GM12873 (cell line): Measurements from ENCODE around the gene LINGO4.

ENCODE experiments used
- TF ChIP-seq, protein P1 (sequence below): IDR thresholded peaks from 2 replicates; pipeline ENCODE4 v1.5.1; 2012; ENCODE audit warnings: low read depth, mild to moderate bottlenecking, moderate library complexity, low read length, control low read depth; ENCODE audit not compliant: insufficient read depth; ENCODE audit errors: missing control alignments

LINGO4 gene, protein sequence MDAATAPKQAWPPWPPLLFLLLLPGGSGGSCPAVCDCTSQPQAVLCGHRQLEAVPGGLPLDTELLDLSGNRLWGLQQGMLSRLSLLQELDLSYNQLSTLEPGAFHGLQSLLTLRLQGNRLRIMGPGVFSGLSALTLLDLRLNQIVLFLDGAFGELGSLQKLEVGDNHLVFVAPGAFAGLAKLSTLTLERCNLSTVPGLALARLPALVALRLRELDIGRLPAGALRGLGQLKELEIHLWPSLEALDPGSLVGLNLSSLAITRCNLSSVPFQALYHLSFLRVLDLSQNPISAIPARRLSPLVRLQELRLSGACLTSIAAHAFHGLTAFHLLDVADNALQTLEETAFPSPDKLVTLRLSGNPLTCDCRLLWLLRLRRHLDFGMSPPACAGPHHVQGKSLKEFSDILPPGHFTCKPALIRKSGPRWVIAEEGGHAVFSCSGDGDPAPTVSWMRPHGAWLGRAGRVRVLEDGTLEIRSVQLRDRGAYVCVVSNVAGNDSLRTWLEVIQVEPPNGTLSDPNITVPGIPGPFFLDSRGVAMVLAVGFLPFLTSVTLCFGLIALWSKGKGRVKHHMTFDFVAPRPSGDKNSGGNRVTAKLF

DNA sequence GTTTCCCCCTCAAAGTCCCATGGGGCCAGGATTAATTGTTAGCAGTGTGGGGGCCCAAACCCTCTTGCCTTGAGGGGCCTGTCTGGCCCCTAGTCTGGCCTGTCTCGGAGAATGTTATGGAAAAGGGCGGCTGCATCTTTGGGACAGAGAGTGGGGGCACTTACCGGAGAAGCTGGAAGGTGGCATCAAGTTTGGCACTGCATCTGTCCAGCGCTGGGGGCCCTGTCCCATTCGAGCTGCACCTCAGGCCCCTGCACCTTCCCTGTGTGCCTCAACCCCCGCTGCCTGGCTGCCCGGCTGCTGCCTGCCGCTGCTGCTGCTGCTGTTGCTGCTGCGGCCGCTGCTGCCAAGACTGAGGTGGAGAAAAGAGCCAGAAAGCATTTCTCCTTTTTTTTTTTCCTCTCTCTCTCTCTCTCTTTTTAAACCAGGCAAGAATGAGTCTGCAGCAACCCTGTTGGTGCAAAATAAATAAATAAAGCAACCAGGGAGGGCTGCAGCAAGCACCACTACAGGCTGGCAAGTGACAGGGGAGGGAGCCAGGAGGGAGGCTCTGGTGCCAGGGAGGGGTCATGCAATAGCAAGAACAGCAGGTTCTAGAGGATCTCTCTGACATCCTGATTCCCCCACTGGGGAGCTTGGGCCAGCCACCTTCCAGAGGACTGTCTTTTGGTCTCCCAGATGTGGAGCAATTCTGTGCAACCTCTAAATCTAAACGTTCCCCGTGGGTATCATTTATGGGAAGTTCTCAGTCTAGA, at the start of gene LINGO4:
LINGO4 (minus strand) TSS at position 354 of the 755 bp plus-strand sequence. CDS start 2,715 bp downstream, outside the sequence.
- TF ChIP-seq, protein P1, sequence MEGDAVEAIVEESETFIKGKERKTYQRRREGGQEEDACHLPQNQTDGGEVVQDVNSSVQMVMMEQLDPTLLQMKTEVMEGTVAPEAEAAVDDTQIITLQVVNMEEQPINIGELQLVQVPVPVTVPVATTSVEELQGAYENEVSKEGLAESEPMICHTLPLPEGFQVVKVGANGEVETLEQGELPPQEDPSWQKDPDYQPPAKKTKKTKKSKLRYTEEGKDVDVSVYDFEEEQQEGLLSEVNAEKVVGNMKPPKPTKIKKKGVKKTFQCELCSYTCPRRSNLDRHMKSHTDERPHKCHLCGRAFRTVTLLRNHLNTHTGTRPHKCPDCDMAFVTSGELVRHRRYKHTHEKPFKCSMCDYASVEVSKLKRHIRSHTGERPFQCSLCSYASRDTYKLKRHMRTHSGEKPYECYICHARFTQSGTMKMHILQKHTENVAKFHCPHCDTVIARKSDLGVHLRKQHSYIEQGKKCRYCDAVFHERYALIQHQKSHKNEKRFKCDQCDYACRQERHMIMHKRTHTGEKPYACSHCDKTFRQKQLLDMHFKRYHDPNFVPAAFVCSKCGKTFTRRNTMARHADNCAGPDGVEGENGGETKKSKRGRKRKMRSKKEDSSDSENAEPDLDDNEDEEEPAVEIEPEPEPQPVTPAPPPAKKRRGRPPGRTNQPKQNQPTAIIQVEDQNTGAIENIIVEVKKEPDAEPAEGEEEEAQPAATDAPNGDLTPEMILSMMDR, result no peak

DNA sequence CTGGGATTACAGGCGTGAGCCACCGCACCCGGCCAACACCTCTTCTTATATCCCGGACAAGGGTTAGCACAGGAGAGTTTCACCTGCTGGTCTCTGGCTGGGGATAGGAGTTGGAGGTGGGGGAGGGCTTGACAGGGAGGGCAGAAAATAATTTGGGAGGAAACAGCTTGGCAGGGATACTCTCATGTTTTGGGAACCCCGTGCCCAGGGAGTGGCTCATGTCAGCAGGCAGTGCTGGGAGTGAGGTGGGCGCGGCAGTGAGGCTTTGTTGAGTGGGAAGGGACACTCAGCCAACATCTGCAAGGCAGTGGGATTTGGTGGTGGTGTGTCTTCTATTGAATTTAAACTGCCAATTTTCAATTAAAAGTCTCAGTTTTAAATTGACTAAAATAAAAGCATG, 49.4 kb upstream of the LINGO4 start:
- TF ChIP-seq, protein P1, result no peak

DNA sequence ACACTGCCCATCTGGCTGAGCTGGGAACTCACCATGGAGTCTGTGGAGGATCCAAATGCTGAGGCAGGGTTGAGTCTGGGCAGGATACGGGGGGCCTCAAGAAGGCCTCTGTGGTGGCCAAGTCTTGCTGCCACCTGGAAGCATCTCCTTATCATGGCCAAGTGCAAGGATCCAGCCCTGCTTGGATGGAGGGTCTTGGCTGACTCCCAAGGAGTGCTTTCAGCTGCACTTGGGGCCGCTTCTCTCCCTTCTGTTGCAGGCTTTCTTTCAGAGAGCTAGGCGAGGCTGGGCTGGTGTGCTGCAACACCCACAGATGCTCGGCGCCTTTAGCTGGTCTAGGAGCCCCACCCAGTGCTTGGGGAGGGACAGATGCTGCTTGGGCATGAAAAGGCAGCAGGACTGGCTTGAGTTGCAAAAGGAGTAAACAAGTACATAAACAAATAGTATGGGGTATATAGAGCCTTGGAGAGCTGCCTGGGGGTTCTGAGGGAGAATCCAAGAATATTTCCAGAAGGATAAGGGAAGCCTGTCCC, 48.3 kb upstream of the LINGO4 start, which contains the start of gene THEM5:
THEM5 (minus strand) TSS at position 302 of the 533 bp plus-strand sequence; CDS start at position 155, 147 bp downstream.
- TF ChIP-seq, protein P1, result no peak

DNA sequence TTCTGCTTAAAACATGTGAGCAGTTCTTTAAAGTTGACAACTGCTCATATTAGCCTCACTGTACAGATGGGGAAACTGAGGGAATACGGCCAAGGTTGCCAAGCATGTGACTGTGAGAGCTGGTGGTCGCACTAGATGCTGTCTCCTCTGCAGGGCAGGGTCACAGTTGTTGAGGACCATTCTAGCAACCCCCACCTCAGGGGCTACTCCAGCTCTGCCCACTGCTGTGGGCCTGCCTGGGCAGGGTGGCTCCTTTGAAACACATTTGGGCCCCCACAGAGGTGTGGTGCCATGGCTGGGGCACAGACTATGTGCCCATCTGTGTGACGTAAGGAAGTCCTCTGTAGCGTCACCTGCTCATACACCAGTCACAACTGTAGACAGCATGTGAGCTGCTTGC, 47.5 kb upstream of the LINGO4 start:
- TF ChIP-seq, protein P1, result no peak

DNA sequence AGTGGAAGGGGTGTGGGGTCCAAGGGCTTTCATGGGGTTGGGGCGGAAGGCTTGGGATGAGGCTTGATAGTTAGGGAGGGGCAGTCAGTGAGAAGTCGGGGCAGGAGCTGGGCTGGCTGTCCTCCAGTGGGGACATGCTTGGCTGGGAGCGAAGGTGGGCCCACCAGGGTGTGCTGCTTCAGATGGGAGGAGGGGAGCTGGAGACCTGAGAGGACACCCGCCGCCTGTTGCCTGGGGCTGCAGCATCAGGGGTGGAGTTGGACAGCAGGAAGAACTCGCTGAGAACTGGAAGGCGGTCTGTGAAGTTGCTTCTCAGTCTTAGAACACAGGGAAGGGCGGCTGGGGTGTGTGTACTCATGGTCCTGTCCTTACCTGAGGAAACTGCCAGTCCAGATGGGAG, 46.7 kb upstream of the LINGO4 start:
- TF ChIP-seq, protein P1, result no peak

DNA sequence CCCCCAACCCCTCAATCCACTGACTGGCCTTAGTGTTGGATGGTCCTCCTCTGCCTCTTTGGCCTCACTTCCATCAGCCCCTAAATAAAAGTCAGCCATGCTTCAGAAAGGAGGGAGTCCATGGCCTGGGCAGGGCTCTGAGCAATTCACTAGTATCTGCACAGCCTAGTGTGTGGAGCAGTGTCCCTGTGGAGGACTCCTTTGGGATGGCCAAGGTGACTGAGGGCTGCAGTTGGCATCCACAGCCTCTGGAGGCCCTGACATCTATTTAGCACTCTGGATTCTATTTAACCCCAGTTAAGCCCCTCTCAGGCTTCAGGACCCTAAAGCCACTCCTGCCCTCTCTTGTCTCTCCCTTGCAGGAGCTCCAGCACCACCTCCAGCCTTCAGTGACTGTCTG, 44.7 kb upstream of the LINGO4 start:
- TF ChIP-seq, protein P1, result no peak

DNA sequence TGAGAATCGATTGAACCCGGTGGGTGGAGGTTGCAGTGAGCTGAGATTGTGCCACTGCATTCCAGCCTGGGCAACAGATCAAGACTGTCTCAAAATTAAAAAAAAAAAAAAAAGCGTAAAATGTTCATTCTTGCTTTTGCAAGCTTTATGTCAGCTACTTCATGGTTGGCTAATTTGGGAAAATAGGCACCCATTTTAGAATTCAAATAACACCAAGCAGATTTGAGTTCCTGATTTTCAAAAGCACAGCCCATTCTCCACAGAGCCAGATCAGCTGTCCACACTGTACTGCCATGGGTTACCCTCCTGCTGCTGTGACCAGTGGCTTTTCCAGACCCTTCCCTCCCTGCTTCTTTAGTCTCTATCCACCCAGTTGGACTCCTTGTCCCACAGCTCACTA, 43.9 kb upstream of the LINGO4 start:
- TF ChIP-seq, protein P1, result no peak
